GM15510 (cell line): ENCODE measurements around the gene LTBP3.

Experiments used
- POLR2A ChIP-seq: IDR thresholded peaks from 3 replicates; pipeline ENCODE4 v1.6.1; 2011; ENCODE audit warnings: borderline replicate concordance; ENCODE audit not compliant: insufficient read length; ENCODE audit errors: extremely low read depth

Gene LTBP3

DNA sequence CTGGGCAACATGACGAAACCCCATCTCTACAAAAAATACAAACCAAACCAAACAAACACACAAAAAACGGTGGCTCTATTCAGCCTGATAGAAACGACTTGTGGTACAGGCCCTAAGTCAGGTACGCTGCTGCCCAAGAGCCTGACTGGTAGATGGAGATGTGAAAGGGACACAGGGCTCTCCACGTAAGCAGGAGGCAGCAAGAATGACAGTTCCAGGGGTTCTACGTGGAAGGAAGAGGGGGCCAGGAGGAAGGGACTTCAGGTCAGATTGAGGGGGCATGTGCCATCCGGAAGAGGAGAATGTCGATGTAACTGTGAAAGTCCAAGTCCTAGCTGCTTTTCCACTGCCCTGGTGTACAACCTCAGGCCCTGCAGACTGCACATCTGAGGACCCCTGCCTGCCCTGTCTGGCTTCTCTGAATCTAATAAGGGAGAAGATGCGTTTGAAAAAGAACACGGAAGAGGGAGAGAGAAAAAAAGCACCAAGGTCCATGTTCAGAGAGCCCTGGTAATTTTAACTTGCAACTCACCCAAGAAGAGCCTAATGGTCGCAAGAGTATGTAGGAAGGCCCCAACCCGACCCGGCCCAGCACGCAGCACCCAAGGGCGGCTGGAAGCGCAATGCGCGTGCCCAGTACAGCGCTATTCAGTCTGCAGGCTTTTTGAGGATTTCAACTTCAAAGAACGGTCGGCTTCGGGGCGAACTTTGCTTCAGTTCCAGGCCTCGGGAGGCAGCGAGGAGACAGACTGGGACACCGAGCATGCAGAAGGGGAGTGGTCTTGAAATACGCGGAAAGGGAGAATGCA is 11.2 kb upstream of the LTBP3 start:
- no peak for TF ChIP-seq POLR2A

DNA sequence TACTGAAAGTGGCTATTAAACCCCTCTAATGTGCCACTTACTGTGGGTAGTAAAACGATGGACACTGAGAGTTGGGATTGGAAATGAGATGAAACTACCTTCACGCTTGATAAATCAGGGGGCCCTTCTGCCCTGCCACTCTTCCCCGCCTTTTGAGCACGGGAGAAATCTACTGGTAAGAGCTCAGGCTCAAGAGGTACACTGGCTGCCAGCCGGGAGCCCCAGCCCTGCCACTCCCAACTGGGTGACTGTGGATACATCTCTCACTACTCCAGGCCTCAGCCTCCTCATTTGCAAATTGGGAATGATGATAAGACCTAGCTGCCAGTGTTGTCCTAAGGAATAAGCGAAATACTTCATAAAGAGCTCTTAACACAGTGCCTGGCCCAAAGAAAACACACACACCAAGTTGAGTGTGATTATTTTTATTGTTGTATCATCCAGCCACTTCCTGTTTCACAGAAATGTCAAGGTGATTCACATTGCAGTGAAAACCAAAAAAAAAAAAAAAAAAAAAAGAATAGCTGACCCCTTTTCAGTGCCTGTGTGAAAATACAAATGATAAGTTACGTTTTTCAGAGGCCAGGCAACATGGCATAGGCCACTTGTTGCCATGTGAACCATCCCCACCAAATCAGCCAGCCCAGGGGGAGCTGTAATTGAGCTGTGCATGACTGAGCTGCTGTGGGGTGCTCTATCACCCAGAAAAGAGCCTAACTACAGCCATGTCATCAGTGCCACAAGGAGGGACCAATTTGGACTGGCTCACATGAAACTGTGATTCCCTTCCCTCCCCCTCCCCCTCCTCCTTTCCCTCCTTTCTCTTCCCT is 7.7 kb upstream of the LTBP3 start:
- TF ChIP-seq POLR2A = no peak

DNA sequence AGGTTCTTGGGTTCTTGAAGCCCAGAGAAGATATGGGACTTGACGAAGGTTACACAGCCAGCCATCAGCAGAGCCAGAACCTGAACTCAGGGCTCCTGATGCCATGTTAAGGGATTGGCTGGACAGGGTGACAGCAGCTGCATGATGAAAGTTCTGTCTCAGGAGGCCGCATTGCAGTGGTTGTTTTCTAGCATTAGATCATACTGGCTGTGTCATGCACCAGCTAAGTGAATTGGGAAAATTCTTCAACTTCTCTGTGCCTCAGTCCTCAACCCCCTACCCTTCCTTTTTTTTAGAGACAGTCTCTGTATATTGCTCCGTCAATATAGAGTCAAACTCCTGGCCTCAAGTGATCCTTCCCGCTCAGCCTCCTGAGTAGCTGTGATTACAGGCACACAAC is 5.4 kb upstream of the LTBP3 start:
- TF ChIP-seq POLR2A = no peak

DNA sequence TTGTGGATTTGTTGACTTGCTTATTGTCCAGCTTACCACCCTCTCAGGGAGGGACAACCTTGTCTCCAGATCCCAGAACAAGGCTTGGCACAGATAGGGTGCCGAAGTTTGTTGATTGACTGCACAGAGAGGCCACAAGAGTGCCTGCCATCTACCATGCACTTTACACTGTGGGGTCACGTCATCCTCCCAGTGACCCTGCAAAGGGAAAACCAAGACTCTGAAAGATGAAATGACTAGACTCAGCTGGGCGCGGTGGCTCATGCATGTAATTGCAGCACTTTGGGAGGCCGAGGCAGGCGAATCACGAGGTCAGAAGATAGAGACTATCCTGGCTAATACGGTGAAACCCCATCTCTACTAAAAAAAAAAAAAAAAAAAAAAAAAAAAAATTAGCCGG is 4.6 kb upstream of the LTBP3 start:
- TF ChIP-seq POLR2A = no peak

DNA sequence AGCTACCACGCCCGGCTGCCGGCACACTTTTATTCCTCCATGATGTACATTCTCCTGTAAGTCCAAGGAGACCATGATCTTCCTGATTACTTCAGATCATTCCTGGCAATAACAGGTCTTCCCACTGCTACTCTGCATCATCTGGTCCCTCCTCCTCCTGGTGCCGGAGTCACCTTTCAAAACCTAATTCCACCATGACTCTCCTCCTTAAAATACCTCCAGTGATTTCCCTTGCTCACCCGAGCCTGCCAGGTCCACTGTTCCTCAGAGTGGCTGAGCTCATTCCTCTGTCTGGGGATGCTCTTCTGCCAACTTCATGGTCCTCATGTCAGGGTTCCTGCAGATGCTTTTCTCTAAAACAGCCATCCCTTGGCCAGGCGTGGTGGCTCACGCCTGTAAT is 3.9 kb upstream of the LTBP3 start:
- no peak for TF ChIP-seq POLR2A

DNA sequence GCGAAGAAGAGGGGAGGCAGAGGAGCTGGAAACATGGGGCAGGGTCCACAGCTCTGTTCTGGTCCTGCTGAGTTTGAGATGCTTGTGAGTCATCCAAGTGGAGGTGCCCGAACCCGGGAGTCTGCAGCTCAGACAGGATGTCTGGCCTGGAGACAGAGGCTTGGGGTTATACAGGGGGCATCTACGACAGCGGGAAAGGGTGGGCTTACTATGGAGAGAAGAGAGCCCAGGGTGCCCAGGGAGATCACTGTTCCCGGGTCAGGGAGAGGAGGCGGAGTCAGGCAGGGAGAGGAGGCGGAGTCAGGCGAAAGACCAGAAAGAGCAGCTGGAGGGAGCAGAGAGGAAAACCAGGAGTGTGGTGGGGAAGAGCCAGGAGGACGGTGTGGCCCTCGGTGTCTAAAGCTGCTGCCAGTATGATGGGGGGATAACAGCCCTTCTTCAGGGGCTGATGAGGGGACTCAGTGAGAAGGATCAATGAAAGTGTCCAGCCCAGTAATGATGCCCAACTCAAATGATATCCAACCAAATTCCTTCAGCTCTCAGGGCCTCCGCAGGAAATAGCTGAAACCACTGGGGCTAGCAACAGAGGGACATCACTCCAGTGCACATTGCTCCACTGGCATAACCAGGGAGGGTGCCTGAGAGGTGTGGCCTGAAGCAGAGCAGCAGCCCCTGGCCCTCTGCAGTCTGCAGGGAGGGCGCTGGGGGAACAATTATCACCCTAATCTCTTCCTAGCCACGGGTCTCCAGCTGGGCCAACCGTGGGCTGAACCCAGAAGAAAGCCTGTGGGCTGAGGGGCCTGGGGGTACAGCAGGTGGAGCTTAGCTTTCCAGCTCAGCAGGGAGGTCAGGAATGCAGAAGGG is 2.6 kb upstream of the LTBP3 start:
- TF ChIP-seq POLR2A = no peak

DNA sequence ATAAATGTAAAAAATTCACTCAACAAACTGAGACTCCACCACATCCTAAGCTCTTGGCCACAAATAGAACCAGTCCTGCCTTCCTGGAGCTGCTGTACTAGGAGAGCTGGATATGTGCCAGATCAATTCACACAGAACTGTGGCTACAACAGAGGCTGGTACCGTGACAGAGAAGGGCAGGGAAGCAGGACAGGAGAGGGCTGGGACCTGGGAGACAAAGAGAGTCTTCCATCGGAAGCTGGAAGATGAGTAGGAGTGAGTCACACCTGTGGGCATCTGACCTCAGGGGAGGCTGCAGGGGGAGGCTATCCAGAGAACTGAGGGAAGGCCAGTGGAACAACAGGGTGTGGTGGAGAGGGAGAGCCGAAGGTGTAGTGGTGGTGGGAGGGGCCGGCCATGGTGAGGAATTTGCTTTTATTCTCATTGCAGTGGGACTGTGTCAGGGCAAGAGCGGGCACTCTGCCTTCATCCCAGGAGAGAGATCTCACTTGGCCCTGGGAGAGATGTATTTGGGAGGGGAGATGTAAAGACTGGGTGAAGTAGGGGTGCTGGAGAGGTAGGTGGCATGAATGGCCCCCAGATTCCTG is 1.9 kb upstream of the LTBP3 start:
- TF ChIP-seq POLR2A = no peak

DNA sequence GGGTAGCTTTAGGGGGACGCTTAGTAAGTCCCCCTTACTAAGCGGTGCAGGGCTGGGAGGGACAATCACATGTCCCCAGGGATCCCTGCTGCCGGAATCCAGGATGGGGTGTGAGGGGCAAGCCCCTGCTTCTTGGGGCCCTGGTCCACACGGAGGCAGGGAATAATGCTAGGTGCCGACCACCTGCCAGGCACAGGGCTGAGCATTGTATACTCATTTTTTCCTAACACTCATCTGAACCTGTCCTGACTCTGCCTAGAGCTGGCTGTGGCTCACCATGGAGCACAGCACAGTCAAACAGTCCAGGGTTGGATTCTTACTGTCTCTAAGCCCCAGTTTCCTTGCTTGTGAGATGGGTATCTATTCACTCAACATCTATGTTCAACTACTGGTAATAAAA is 1.4 kb upstream of the LTBP3 start:
- TF ChIP-seq POLR2A = no peak

DNA sequence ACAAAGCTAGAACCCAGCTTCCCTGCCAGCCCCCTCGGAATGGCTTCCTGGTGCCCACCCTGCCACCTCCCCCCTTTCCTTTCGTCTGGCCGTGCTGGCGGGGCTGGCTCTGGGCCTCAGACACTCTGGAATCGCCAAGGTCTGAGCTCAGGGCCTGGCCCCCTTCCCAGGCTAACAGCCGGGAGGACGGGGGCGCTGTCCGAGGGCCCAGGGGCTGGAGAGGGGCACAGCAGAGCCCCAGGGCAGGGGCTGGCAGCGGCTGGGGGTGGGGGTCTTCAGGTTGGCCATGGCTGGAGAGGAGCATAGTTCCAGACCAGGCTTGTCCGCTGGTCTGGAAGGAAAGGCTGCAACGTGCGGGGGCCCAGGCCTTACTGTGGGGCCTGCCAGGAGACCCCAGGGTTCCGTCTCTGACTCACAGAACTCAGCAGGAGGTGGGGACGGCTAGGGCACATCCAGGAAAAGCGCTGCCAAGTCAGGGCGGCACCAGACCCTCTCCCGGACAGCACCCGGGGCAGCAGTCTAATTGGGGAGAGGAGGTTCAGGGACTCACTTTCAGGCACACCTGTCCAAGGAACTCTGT is 861 bp upstream of the LTBP3 start:
- TF ChIP-seq POLR2A = no peak

DNA sequence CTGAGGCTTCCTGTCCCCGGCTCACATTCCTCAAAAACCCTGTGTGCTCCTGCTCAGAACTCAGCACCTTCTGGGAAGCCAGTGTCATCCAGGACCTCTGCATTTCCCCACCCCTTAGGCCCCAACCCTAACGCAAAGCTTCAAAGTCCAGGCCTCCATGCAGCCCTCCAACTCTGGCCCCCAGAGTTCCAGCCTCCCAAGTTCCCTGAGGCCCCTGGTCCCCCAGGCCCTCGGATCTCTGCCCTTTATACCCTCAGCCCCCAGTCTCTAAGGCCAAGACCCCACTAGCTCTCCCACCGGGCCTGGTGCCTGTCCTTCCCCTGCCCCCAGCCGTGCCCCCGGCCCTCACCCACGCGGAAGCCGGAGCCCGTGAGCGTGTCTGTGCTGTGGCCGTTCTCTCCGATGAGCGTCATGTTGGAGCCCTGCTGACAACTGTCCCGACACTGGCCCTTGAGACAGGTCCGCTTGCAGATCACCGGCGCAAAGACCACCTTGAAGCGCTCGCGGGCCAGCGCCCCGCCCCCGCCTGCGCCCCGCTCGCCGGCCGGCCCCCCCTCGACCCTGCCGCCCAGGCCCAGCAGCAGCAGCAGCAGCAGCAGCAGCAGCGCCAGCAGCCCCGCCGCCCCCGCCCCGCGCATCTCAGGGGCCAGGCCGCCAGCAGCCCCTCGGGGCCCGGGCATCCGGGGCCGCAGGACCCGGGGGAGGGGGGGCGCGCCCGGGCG is 718 bp downstream of the LTBP3 start:
- no peak for TF ChIP-seq POLR2A

DNA sequence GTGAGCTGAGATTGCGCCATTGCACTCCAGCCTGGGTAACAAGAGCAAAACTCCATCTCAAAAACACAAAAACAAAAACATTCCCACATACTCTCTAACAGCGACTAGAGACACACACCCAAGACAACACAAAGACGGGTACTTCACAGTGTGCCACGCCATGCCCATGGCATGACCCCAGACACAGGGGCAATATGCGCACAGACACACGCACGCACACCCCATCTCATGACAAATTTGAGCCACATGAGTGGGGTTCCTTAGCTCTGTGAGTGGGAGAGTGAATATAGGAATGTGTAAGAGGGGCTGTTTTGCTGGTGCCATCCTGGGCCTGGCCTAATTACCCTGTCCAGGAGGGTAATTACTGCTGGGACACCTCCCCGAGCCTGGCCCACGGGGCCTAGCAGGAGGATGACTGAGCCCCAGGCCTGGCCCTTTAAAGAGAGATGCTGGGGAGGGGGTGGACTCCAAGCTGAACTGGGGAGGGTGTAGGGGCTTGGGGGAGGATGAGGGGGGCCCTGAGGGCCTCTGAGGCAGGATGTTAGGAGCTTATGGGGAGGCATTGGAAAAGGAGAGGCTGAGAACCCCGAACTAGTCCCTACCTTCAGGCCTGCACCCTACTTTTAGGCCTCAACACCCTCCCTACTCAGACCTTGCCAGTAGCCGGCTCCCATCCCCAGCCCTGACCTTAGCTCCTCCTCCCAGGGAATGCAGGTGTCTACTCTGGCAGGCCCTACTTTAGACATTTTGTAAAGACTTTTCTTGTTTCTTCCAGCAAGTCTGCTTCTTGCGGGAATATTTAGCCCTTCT is 1.5 kb downstream of the LTBP3 start:
- no peak for TF ChIP-seq POLR2A

DNA sequence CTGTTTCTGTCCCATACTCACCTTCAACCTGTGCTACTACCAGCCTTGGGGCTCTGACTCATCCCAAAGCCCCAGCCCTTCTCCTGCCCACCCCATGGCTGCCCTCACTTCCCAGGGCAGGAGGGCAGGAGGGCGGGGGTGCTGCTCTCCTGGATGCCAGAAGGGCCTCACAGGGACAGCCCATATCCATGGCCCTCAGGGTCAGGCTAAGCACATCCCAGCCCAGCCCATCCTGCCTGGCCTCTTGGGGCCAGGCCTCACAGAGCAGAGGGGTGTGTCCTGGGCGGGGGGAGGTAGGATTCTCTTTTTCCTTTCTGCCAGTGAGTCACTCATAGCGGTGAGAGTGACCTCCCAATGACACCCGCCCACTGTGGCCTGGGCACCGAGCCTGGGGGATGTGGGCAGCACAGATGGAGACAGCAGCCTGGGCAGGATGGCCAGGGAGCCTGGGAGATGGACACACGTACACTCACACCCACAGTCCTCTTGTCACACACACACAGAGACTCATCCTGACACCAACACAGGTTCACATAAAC is 2.4 kb downstream of the LTBP3 start:
- TF ChIP-seq POLR2A = no peak

DNA sequence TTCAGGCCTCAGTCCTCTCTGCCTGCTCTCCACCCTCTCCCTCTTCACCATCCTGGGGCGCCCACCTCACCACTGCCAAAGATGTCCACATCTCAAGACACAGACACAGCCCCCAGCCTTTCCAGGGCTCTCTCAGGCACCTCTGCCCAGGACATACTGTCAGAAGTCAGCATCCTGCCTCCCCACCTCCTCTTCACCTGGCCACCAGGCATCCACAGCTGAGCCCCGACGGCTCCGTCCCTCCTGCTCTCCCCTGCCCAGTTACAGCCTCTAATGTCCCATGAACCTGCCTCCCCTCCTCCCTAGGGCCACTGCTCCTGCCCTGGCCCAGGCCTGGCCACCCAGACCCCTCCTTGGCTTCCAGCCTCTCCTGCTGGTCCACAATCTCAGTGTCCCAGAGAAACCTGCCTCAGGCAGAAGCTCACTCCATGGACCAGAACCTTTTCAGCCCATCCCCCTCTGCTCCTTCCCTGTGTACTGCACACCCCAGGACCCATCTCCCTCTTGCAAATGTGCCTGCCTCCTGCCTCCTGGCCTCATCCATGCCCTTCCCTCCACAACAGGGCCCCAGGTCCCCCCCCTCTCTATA is 3.2 kb downstream of the LTBP3 start:
- no peak for TF ChIP-seq POLR2A
